MV-4-11 (cell line): ENCODE data around the gene TSKU.
"Not testable (repeated sequence)": the region's sequence is repeated elsewhere in the genome, so short reads cannot be mapped to it uniquely, and the experiment has no call there.

Source experiments
- DNase-seq: peaks from one replicate; lab custom pipeline; 2025; lab: John Stamatoyannopoulos, UW

TSKU gene

DNA sequence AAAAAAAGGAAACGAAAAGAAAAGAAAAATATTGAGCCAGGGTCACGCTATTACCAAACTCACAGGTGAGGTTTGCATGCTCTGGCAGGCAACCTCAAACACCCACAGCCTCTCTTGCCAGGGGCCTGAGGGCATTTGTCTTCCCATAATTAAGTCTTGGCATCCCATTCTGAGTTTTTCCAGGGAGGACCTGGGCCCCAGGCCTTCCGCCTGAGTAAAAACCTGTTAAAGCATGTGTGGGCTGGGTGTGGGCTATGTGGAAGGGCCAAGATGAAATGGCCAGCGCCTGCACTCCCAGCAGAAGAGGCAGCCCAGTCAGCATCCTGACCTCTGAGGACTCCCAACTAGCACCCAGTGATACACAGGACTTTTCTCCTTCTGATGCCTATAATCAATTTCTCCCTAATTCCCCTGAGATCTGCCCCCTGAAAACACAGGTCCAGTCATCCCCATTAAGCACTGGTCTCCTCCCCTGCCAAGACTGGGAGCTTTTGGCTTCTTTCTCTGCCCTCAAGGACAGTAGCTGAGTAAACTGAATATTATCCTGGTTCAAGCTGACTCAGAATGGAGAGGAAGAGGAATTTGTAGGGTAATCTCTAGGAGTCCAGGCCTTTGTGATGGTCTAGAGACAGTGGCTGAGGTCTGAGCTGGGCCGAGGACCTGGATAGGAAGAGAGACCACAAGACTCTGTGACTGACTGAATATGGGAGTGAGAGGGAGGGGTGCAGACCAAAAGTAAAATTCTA, 42.0 kb downstream of the TSKU start:
- DNase-seq, result no peak

DNA sequence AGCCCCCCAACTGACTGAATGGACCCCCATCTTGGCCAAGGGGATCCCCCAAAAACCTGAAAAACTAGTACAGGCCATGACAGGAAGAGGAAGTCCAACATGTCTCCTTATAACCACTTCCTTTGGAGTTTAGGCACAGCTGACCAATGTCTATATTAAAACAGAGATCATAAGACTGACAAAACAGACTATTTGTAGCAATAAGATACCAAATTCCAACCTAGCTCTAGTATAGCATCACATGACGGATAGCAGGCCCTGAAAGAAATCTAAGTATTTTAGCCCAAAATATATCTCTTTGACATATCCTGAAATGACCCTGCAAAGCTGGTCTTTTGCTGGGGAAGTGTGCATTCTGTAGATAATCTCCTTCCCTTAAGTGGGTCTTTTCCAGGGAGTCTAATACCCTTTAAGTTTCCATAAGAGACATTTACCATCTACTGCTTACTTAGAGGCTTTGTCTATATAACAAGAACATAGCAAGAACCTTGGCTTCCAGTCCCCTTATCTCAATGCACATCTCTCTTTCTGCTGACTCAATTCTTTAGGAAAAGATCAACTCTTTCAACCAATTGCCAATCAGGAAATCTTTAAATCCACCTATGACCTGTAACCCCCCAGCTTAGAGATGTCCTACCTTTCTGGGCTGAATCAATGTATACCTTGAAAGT, 42.7 kb downstream of the TSKU start:
- DNase-seq, result peak; percentile 54

DNA sequence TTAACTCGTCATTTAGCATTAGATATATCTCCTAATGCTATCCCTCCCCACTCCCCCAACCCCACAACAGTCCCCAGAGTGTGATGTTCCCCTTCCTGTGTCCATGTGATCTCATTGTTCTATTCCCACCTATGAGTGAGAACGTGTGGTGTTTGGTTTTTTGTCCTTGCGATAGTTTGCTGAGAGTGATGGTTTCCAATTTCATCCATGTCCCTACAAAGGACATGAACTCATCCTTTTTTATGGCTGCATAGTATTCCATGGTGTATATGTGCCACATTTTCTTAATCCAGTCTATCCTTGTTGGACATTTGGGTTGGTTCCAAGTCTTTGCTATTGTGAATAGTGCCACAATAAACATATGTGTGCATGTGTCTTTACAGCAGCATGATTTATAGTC, 43.4 kb downstream of the TSKU start:
- not testable (repeated sequence) for DNase-seq

DNA sequence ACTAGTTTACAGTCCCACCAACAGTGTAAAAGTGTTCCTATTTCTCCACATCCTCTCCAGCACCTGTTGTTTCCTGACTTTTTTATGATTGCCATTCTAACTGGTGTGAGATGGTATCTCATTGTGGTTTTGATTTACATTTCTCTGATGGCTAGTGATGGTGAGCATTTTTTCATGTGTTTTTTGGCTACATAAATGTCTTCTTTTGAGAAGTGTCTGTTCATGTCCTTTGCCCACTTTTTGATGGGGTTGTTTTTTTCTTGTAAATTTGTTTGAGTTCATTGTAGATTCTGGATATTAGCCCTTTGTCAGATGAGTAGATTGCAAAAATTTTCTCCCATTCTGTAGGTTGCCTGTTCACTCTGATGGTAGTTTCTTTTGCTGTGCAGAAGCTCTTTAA, 43.8 kb downstream of the TSKU start:
- DNase-seq, result not testable (repeated sequence)

DNA sequence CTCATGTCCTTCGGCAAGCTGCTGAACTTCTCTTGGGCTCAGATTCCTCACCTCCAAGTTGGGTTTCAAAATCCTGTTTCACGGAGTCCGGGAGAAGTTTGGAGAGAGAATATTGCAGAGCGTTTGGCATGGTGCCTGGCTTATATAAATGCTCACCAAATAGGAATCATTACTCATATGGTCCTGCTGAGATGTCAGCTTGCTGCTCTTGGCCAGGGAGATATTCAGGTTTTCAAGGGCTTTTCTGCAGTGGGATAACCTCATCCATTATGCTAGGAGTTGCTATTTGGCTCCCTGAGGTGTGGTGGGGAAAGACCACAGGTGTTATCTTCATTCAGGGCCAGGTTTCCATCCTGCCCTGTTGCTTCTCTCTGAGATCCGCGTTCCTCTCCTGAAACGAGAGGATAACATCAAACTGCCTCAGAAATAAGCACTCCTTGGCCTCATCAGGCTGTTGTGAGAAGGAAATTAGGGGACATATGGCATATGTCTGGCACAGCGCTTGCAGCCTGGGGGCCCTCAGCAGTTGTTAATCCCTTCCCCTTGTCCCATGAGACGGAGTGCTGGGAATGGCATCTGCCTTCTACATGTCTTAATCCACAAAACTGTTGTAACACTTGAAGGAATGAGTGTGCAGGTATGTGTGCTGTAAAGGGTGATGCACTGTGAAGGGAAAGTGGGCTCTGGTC, 47.6 kb downstream of the TSKU start:
- no peak for DNase-seq

DNA sequence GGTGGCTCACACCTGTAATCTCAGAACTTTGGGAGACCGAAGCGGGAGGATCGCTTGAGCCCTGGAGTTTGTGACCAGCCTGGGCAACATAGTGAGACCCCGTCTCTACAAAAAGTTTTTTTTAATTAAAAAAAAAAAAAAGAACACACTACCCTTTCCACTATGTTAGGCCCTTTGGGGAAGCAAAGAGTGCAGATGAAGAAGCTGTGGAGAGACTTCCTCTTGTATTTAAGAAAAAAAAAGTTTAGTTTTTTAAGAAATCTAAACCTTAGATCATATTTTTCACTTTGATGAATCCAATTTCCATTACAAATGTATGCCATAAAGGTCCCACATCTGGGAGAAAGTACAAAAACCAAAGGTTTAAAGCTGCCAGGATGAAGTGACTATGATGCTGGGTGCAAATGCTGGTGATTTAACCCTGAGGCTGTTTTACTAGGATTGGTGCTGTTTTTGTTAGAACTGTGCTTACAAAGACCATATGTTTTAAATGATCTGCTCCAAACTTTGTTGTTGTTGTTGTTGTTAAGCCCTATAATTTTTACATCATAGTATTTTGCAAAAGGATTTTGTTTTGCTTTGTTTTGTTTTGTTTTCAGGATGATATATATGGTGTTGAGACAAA, 48.6 kb downstream of the TSKU start:
- no peak for DNase-seq

DNA sequence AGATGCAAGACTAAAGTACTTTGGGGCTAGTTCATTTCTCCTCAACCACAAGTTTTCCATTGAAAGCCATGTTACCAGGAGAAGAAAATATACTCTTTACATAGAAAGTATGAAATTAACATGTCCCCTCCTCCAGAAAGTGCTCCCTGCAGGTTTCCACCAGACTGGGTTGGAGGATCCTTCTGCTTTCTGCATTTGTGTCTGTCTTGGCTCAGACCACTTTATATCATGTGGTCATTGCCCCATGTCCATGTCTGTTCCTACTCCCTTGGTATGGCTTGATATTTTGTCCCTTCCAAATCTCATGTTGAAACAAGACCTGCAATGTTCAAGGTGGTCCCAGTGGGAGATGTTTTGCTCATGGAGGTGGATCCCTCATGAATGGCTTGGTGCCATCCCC, 49.2 kb downstream of the TSKU start:
- no peak for DNase-seq

DNA sequence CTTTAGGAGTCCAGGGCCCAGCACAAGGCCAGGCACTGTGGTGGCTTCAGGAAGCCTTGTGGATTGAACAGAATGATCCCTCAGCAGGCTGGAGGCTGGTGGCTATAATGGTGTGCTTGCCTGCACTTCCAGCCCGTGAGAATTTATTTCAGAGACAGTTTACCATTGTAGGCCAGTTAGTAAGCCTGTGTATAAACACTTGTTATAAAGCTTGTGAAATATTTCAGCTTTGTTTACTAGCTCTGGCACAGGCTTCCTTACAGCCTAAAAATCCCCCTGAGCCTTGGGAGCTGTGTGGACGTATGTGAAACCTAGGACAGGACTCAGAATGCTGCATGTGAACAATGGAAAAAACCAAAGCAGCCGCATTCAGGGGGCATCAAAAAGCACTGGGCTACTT, 51.0 kb downstream of the TSKU start:
- DNase-seq, result no peak

DNA sequence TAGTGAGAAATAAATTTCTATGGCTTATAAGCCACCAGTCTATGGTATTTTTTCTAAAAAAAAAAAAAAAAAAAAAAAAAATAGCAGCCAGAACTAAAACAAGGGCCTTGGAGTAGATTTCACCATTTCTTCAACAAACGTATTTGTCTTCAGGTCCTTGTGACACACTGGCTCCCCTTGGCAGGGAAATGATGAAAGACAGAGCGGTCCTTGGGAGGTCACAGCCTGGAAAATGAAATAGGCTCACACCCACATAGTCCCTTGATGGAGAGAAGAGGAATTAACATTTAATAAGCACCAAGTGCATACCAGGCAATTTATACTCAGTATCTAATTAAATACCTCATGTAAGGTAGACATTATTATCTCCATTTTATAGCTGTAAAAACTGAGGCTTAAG, 51.9 kb downstream of the TSKU start:
- no peak for DNase-seq

DNA sequence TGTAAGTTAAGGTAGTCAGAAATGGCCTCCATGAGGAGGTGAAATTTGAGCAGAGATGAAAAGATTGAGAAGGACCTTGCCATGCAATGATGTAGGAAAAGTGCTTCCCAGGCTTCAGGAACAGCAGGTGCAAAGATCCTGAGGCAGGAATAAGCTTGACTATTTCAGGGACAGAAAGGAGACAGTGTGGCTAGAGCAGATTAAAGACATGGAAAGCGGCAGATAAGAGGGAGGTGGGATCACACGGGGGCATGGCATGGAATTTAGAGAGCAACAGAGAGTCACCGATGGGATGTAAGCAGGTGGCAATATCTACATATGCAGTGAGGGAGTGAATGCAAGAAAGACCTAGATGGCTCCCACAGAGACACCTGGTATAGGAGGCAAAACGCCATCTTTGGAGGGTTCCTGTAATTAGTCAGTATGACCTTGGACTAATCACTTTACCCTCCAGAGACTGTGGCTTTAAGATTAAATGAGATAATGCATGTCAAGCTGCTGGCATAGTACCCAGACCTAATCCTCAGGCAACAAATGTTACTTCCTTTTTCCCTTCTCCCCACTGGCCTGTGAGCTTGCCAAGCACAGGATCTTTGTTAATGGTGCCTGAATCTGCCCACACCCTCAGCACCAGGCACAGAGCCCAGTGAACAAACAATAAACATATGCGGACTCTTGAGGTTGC, 52.9 kb downstream of the TSKU start:
- DNase-seq, result peak; percentile 78

DNA sequence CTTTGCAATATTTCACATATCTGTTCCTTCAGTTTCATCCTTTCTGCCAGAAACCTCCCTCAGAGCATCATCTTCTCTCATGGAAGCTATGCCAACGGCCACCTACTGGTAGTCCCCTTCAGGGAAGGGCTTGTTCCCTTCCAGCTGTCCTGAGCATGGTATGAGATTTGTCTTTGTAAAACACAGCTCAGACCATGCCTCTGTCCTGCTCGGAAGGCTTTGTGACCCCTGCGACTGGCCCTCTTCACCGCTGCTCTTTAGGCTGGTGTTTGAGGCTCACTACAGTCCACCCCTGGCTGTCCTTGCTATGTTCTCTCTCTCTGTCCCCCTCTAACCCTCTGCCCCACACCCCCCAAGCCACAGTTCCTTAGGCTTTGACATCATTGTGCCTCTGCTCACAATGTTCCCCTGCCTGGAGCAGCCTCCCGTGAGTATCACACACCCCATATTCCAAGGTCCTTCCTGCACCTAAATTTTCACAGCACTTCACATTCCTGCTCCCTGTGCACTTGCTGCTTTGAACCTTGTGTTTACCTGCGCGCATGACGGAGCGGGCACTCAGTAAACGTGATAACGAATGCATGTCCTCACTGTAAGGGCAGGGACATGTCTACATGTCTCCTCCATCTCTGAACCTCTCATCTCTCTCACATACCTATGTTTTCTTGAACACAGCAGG, 53.6 kb downstream of the TSKU start:
- DNase-seq, result no peak

DNA sequence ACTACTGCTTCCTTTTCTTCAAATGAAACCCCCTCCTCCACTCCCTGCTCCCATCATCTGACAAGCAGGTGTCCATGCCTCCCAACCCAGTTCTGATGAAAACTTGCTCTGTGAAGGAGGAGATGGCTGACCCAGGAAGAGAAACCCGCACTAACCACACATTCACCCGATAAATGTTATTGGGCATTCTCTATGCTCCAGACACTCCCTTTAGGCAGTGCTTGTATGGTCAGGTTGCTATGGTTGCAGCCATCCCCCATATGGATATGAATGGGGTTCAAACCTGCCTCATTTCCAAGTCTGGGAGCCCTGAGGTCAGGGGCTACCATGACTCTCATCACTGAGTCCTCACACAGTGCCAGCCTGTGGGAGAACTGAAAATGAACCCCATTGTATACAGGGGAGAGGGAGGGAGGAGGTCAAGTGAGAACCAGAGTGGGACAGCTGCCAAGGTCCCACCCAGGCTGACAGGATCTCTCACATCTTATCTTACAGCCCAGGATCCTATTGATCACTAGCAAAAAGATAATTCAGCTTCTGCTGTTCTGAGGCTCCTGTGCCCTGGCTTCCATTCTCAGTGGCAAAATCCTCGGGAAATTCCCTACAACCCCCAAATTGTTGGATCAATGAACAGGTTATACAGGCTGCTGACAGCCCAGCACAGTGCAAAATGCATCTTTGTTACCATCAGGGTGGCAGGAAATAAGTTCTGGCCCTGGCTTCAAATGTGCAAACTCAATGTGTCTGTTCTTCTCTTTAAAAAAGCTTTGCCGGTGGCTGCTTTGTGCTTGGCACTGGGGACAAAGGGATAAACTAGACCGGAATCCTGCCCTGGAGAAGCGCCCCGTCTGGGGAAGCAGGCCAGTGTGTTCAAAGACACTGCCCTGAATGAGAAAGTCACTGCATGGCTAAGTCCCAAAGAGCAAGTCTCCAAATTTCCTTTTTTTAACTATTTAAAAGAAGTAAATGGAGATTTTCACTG, 54.8 kb downstream of the TSKU start:
- no peak for DNase-seq

DNA sequence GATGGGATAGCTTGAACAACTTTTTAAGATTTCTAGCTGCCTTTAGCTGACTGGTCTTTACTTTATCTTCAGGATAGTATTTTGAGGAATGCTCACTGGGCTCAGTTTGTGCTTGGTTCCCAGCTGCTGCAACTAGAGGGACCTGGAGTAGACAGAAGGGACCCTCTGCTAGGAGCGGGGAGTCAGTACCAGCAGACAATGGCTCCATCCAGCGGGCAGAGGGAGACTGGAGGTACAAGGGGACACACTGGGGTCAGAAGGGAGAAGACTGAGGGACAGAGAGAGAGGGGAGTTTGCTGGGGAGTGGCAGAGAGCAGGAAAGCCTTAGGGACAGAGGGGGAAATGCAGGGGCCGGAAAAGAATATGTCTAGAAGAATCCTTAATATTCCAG, 55.5 kb downstream of the TSKU start:
- no peak for DNase-seq

DNA sequence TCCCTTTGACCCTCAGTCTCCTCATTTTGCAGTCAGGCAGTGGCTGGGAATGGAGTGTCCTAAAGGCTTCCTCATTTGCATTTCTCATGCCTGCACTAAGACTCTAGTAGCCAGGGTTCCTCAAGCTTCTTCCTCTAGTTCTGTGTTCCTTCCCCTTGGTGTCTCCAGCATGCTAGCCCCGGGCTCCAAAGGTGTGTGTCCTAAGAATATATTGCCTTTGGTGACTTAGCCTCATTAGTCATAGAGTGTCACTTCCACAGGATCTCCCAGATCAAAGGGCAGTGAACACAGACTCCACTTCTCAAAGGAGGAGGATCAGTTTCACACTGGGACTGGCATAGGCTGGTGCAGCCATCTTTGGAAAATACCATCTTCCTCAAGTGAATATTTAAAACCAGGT, 56.2 kb downstream of the TSKU start:
- peak; percentile 48 for DNase-seq

DNA sequence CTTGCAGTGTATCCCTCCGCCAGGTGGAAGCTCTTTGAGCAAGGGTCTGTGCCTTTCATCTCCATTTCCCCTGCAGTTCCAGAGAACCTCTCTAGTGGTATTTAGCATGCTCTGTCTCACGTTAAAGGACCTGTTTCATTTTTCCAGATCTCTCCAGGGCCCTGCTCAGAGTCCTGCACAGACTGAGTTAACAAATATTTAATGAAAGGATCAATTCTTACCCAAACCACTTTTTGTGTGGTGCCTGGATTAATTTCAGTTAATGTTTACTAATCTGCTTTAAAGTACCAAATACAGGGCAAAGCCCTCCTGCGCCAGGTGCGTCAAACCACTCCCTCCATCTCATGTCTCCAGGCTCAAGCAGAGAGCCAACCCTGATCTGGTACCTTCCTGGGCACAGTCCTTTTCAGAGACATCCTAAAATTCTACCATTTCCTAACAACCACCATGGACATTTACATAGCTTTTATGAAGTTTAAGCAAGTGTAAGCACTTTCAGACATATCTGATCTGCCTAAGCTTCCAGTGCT, 58.8 kb downstream of the TSKU start:
- DNase-seq, result no peak

DNA sequence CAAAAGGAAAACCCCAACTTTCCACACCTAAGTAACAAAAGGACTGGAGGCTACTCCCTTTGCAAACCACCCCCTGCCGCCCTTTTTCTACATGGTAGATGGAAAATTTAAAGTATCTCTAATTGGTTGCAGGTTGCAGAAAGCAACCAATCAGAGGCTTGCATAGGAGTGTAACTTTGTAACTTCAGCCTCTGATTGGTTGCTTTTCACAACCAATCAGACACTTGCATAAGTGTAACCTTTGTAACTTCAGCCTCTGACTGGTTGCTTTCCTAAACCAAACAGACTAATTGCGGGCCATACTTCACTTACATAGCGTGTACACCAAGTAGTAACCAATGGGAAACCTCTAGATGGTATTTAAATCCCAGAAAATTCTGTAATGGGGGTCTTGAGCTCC, 60.8 kb downstream of the TSKU start:
- DNase-seq, result no peak

DNA sequence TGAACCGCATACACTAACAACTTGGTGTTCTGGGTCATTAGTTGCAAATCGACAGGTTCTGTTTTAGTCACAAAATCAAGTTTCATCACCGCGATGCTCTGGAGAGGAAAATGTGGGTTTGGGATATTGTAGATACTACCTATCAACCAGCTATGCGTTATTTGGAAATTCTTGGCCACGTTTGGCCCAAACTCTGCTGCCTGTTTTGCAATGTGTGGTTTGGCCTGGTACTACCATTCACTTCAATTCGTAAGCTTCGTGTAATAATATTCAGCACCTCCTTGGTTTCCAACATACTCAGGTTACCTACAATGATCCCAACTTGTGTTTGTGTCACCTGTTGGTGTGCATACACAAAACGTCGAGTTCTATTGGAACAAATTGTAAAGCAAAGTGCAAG, 61.4 kb downstream of the TSKU start:
- DNase-seq, result no peak

DNA sequence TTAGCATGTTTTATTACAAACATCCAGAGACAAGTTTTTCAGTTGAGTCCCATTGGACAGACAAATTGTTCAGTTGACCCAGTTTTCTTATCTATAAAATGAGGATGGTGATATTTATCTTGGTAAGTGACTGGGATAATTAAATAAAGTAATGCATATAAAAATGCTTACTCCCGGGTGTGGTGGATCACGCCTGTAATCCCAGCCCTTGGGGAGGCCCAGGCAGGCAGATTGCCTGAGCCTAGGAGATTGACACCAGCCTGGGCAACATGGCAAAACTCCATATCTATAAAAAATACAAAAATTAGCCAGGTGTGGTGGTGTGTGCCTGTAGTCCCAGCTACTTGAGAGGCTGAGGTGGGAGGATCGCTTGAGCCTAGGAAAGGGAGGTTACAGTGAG, 61.9 kb downstream of the TSKU start:
- no peak for DNase-seq

DNA sequence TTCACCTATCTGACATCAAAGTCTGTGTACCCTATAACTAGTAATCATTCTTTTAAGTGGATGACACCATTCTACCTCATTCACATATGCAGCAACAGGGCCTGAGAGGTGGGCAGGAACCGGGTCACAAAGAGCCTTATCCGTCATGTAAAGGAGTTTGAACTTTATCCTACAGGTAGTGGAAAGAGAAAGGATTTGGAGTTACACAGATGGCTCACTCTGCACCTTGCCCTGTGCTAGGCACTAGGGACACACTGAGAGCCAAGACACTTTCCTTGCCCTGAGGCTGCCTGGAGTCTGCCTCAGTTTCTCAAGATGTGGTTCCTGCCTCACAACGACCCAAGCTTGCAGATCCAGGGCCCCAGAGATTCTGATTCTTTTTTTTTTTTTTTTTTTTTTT, 63.3 kb downstream of the TSKU start:
- no peak for DNase-seq
